ENCODE data around the gene SCAF1.
"Not testable (repeated sequence)": the region's sequence is repeated elsewhere in the genome, so short reads cannot be mapped to it uniquely, and the experiment has no call there.

SCAF1 gene

DNA sequence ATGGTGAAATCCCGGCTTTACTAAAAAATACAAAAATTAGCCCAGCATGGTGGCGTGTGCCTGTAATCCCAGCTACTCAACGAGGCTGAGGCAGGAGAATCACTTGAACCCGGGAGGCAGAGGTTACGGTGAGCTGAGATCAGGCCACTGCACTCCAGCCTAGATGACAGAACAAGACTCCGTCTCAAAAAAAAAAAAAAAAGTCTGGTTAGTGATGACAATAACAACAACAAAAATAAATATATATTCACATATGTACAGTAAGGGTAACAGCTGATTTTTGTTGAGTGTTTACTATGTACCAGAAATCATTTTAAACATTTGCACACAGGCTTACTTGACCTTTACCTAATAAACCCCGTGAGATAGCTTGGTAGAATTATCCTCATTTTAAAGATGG lies 25.1 kb upstream of the SCAF1 start:
- no peak for DNase-seq

GRCh38 chr19:49617860-49618259 lies 24.1 kb upstream of the SCAF1 start:
- not testable (repeated sequence) for DNase-seq

DNA sequence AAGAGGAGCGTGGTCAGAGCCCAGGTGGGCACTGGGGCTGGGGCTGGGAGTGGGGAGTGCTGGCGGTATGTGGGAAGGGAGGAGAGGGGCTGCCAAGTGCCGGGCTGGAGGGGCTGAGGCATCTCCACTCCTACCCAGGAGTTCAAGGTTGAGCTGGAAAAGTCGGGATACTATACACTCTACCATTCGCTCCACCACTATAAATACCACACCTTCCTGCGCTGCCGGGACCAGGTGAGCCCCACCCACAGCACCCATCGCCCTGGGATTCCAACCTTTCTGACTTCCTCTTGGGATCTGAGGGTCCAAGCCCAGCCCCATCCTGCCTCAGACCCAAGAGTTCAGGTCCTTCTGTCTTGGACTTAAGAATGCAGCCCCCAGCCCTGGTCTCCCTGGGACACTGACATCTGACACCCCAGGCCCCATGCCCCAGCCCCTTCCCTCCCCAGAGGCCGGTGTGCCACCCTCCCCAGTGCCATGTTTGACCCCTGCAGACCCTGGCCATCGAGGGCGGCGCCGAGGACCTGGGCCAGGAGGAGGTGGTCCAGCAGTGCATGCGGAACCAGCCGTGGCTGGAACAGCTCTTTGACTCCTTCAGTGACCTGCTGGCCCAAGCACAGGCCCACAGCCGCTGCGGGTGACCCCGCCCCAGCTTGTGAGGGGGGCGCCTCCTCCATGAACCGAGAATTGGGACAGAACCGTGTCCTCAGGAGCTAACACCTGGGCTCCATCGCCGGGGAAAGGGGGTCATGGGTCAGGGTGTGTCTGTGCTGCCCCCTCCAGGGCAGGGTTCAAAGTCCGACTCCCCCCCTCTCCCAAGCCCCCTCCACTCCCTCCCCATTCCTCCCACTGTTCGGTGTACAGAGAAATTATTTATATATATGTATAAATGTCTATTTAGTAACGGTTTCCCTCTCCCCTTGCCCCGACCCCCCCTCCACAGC lies 16.8 kb upstream of the SCAF1 start:
- no peak for DNase-seq

- DNase-seq = no peak
These were observed 15.8 kb upstream of the SCAF1 start for GRCh38 chr19:49626226-49626625.

GRCh38 chr19:49629659-49630058 lies 12.3 kb upstream of the SCAF1 start:
- no peak for DNase-seq

DNA sequence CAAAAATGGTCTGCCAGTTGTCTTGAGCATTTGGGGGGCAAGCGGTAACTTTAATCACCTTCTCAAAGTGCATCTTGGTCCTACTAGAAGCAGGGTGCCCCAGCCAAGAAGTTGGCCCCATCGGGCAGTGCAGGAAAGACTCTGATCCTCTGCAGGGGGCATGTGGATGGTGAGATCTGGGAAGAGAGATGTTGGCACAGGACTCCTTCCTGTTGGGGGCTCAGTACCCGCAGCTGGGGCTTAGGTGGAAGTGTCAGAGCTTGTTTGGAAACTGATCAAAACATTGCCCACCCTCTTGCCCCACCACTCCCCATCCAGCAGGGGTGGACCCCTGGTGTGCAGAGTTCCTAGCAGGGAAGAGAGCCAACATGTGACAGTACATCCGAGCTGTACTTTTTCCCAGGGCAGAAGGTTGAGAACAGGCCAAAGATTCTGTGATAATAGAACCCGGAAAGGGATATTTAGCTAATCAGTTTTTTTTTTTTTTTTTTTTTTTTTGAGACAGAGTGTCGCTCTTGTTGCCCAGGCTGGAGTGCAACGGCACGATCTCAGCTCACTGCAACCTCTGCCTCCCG lies 10.9 kb upstream of the SCAF1 start:
- DNase-seq = no peak

DNA sequence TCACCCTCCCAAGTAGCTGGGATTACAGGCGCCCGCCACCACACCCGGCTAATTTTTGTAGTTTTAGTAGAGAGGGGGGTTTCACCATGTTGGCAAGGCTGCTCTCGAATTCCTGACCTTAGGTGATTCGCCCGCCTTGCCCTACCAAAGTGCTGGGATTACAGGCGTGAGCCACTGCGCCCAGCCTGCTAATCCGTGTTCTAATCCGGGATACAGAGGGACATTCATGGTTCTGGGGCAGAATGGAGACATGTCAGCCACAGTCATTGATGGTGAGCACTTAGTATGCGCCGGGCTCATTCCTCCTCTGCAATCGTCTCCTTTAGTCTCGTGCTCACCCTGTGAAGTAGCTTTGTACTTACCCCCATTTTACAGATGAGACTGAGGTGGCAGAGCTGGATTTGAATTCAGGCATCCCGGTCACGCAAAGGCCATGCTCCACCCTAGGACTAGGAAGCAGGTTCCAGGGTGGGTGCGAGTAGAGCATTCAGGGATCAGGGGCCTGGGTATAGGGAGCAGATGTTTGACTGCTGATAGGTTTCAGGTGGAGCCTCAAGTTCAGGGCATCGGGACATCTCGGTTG lies 10.3 kb upstream of the SCAF1 start:
- no peak for DNase-seq

- DNase-seq = no peak
These were observed 9.4 kb upstream of the SCAF1 start for GRCh38 chr19:49632576-49632975.

- not testable (repeated sequence) for DNase-seq
These were observed 8.7 kb upstream of the SCAF1 start for GRCh38 chr19:49633273-49633672.

GRCh38 chr19:49635530-49636232 lies 6.3 kb upstream of the SCAF1 start:
- no peak for DNase-seq

DNA sequence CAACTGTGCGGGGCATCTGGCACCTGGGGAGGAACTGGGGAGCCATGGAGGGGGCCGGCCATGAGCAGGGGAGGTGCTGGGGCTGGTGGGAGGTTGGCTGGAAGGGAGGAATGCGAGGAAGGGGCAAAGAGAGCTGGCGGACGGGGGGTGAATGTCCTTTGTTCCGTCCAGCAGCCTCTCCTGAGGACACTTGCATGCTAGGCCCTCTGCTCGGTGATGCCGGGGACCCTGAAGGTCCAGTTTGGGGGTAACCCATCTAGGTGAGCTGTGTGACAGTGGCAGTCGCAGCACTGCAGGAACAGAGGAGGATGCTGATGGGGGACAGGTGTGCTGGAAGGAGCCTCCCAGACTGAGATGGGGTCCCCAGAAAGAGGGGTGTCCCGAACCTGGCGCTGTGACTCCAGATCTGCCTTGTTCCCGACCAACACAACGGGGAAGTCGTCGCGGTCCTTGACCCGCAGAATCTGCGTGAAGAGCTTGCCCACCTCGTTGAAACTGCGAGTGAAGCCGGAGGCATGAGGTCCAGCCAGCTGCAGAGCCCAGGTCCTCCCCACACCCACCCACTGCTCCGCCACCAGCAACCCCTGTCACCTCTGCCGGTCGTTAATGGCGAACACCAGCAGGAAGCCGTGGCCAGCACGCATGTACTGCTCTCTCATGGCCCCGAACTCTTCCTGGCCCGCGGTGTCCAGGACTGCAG lies 5.6 kb upstream of the SCAF1 start:
- no peak for DNase-seq

DNA sequence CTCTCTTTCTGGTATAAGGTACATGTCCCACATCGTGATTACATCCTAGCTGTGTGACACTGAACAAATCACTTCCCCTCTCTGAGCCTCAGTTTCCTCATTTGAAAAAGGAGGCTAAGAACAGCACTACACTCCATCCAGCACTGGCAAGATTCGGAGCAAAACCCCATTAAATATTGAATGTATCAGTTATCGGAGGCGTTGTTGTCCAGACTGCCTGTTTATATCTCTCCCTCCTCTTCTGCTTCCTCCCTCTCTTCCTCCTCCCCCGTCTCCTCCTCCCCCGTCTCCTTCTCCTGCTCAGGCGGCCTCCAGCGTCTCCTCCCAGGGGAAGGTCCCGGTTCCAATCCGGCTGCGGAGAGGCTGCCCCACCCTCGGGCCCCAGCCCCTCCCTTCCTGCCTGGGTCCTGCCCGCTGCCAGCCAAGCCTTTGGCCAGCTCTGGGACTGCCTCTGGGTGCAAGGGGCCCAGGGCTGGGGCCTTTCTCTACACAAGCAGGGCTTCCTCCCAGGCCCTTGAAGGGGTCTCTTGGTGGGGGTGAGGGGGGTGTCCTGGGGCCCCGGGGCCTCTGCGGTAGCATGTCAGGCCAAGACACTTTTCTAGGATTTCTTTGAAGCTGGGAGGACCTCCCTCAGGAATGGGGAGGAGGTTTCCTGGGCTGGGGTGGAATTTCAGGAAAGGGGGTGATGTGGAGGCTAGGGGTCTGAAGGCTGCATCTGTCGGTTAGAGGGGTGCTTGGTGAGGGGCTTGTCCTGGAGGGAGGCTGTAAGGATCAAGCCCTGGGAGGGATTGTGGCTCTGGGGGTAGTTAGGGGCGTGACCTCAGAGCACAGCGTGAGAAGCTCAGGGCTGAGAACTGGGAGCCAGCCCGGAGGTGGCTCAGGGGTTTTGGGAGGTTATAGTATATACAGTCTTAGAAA lies 3.9 kb upstream of the SCAF1 start:
- DNase-seq = no peak

GRCh38 chr19:49639401-49640112 lies 2.5 kb upstream of the SCAF1 start:
- DNase-seq = no peak

DNA sequence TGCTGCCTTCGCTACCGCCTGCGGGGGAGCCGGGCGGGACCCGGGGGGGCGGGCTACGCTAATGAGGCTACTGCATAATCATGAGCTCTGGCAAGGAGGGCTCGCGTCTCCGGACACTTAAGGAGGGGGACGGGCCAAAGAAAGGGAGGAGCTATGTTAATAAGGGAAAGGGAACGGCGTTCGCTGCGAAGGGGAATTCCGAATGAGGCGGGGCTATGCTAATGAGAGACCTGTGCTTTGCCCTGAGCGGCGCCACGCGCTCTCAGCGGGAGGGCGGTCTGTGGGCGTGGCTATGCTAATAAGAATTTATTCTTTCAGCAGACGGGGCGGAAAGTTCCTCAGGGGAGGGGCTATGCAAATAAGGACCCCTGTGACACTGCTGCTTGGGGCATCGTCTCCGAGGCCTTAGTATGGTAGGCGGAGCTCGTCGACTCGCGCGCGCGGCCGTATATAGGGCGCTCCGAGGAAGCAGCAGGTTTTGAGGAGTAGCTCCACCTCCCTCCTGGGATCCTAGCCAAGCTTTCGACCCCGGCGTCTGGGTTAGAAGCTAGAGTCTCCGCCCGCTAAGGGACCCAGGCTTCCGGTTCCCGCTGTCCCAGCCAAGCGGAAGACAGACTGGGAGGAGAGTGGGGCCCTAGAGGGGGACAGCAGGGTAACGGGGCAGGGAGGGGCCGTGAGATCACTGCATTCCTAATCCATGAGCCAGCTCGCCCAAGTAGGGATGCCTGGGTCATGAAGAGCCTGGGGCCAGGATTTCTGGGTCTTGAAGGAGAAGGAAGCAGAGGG lies 1.7 kb upstream of the SCAF1 start, which contains the start of gene RRAS:
Gene RRAS (minus strand): TSS at position 31 of the 786 bp plus-strand sequence. CDS start 45 bp downstream, outside the sequence.
- peak; percentile 100 for DNase-seq

DNA sequence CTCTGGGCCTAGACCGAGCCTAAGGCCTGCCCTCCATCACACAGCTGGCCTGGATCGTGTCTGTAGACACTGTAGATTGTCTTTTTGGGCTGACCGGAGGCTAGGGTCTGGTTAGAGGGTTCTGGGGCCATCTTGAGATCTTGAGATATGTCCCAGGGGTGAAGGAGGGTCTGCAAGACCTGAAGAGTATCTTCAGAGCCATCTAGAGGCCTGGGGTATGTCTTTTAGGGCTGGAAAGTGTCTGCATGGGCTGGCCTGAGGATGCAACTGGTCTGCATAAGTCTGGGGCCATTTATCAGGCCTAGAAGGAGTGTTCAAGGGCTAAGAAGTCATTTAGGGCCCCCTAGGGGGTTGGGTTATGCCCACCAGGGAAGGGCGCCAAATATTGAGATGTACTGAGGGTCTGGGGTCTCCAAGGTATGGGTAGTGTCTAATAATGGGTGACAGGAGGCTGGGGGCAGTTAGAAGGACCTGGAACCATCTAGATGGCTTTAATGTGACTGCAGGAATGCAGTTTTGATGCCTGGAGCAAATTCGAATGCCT lies 555 bp downstream of the SCAF1 start:
- DNase-seq = no peak

GRCh38 chr19:49643466-49643865 lies 1.5 kb downstream of the SCAF1 start:
- DNase-seq = no peak

- DNase-seq = no peak
These were observed 3.6 kb downstream of the SCAF1 start for GRCh38 chr19:49645592-49645991.

- no peak for DNase-seq
These were observed 4.0 kb downstream of the SCAF1 start for GRCh38 chr19:49645995-49646394.

- DNase-seq = no peak
These were observed 4.6 kb downstream of the SCAF1 start for GRCh38 chr19:49646586-49646985.

Data from CD4-positive, alpha-beta T cell treated with Interleukin-4 for 1 hour (primary cell).